IMR-90 (cell line): ENCODE measurements around the gene TMEM114.

ENCODE experiments used
- BHLHE40 ChIP-seq: fragments of 150-350 bp; IDR thresholded peaks from 2 replicates; pipeline ENCODE4 v1.6.1; 2016; ENCODE audit warnings: mild to moderate bottlenecking, low read depth, low read length
- CEBPB ChIP-seq: IDR thresholded peaks from 2 replicates; pipeline ENCODE4 v1.6.1; 2012; ENCODE audit warnings: low read depth, low read length, improper control_type of control experiment
- CTCF ChIP-seq: conservative IDR thresholded peaks from 2 replicates; pipeline ENCODE4 v1.5.1; 2012; ENCODE audit warnings: mild to moderate bottlenecking, low read depth, low read length, improper control_type of control experiment
- ELK1 ChIP-seq: fragments of 150-350 bp; IDR thresholded peaks from 2 replicates; pipeline ENCODE4 v1.6.1; 2016; ENCODE audit warnings: low read depth, mild to moderate bottlenecking, low read length, moderate library complexity, borderline replicate concordance
- FOS ChIP-seq: fragments of 150-350 bp; IDR thresholded peaks from 2 replicates; pipeline ENCODE4 v1.6.1; 2016; ENCODE audit warnings: low read depth, low read length
- MAFK ChIP-seq: IDR thresholded peaks from 2 replicates; pipeline ENCODE4 v1.6.1; 2012; ENCODE audit warnings: low read depth, low read length, improper control_type of control experiment
- MAZ ChIP-seq: IDR thresholded peaks from 2 replicates; pipeline ENCODE4 v1.6.1; 2012; ENCODE audit warnings: low read depth, mild to moderate bottlenecking, low read length, improper control_type of control experiment, moderate library complexity, borderline replicate concordance
- POLR2A ChIP-seq: IDR thresholded peaks from 2 replicates; pipeline ENCODE4 v1.6.1; 2012; ENCODE audit warnings: mild to moderate bottlenecking, low read depth, low read length
- RAD21 ChIP-seq: IDR thresholded peaks from 2 replicates; pipeline ENCODE4 v1.6.1; 2012; ENCODE audit warnings: low read length, improper control_type of control experiment
- RCOR1 ChIP-seq: IDR thresholded peaks from 2 replicates; pipeline ENCODE4 v1.6.1; 2012; ENCODE audit warnings: mild to moderate bottlenecking, low read length, improper control_type of control experiment; ENCODE audit not compliant: insufficient replicate concordance
- RFX5 ChIP-seq: IDR thresholded peaks from 2 replicates; pipeline ENCODE4 v1.8.0; 2012; ENCODE audit warnings: low read depth, mild to moderate bottlenecking, low read length, moderate library complexity
- SMC3 ChIP-seq: fragments of 150-350 bp; IDR thresholded peaks from 2 replicates; pipeline ENCODE4 v1.6.1; 2016; ENCODE audit warnings: low read depth, mild to moderate bottlenecking, antibody characterized with exemption, low read length, moderate library complexity
- USF2 ChIP-seq: fragments of 150-350 bp; IDR thresholded peaks from 2 replicates; pipeline ENCODE4 v1.6.1; 2017; ENCODE audit warnings: mild to moderate bottlenecking, antibody characterized with exemption, low read length, low read depth

GRCh38 chr16:8591451-8591850 lies 1.1 kb upstream of the TMEM114 start:
- TF ChIP-seq CTCF, result no peak
- no peak for TF ChIP-seq USF2
- no peak for TF ChIP-seq POLR2A
- no peak for TF ChIP-seq SMC3
- TF ChIP-seq CEBPB, result no peak
- TF ChIP-seq FOS, result no peak
- no peak for TF ChIP-seq ELK1
- no peak for TF ChIP-seq RAD21
- no peak for TF ChIP-seq MAFK
- TF ChIP-seq RCOR1, result no peak
- TF ChIP-seq RFX5, result no peak
- no peak for TF ChIP-seq BHLHE40
- no peak for TF ChIP-seq MAZ
